ENCODE data around the gene ANO2.

Gene ANO2

GRCh38 chr12:5904969-5905368 is 40.1 kb downstream of the ANO2 start:
- Histone ChIP-seq H2BK12ac (ENCODE audit: low read length in 2 of 2) (no peak overlapping the region), H3K4me3 (ENCODE audit: insufficient read depth in 1 of 2, low read depth in 1 of 2, low read length in 2 of 2) (no peak overlapping the region), H3K27me3 (ENCODE audit: control insufficient read depth in 1 of 2, insufficient read depth in 1 of 2, low read length in 2 of 2) (peaks cover 38 to 44% of the 10 kb centered on the region in 2 experiments), H2BK120ac (ENCODE audit: low read depth, low read length) (no peak overlapping the region), H3K18ac (ENCODE audit: low read depth in 1 of 2, low read length in 2 of 2) (no peak overlapping the region), H3K9ac (ENCODE audit: low read length) (no peak overlapping the region), H3K14ac (ENCODE audit: low read length in 2 of 2) (no peak overlapping the region), H3K23ac (ENCODE audit: low read length in 2 of 2) (no peak overlapping the region), H2BK15ac (ENCODE audit: low read depth, poor library complexity, severe bottlenecking) (no peak overlapping the region), H3K79me1 (replicated peaks; ENCODE audit: low read length, poor library complexity, severe bottlenecking) (no peaks in the 10 kb centered on the region), H3K27ac (ENCODE audit: low read length, poor library complexity, severe bottlenecking) (no peak overlapping the region), H2BK5ac (ENCODE audit: low read depth, low read length, poor library complexity, severe bottlenecking) (no peak overlapping the region), H3K36me3 (ENCODE audit: control insufficient read depth in 1 of 2, insufficient read depth in 2 of 2, low read depth in 1 of 2, low read length in 2 of 2) (no peaks in the 10 kb centered on the region), H3K4me2 (ENCODE audit: low read length, poor library complexity, severe bottlenecking) (no peak overlapping the region), H3K9me3 (ENCODE audit: control insufficient read depth, low read length) (peaks cover 3% of the 10 kb centered on the region), H2AFZ (ENCODE audit: low read depth, low read length) (no peak overlapping the region), H4K91ac (ENCODE audit: low read length) (no peak overlapping the region), H3K4me1 (ENCODE audit: control insufficient read depth, insufficient read depth, low read depth, low read length) (no peaks in the 10 kb centered on the region), H4K8ac (ENCODE audit: low read length) (no peak overlapping the region), H3K4ac (ENCODE audit: low read depth in 1 of 2, low read length in 2 of 2) (no peak overlapping the region), H2AK5ac (ENCODE audit: low read length, severe bottlenecking) (no peak overlapping the region)
- DNase-seq: no peak
- 90% methylated on average over 5 of the region's 6 CpGs for WGBS

GRCh38 chr12:5904441-5904840 is 40.6 kb downstream of the ANO2 start:
- Histone ChIP-seq H2BK12ac (ENCODE audit: low read length in 2 of 2) (no peak overlapping the region), H3K9me3 (ENCODE audit: control insufficient read depth, low read length) (peaks cover 3% of the 10 kb centered on the region), H3K36me3 (ENCODE audit: control insufficient read depth in 1 of 2, insufficient read depth in 2 of 2, low read depth in 1 of 2, low read length in 2 of 2) (no peaks in the 10 kb centered on the region), H2AFZ (ENCODE audit: low read depth, low read length) (no peak overlapping the region), H3K4me2 (ENCODE audit: low read length, poor library complexity, severe bottlenecking) (no peak overlapping the region), H4K8ac (ENCODE audit: low read length) (no peak overlapping the region), H3K4me1 (ENCODE audit: control insufficient read depth, insufficient read depth, low read depth, low read length) (no peaks in the 10 kb centered on the region), H3K14ac (ENCODE audit: low read length in 2 of 2) (no peak overlapping the region), H3K4ac (ENCODE audit: low read depth in 1 of 2, low read length in 2 of 2) (no peak overlapping the region), H2BK5ac (ENCODE audit: low read depth, low read length, poor library complexity, severe bottlenecking) (no peak overlapping the region), H3K9ac (ENCODE audit: low read length) (no peak overlapping the region), H3K18ac (ENCODE audit: low read depth in 1 of 2, low read length in 2 of 2) (no peak overlapping the region), H4K91ac (ENCODE audit: low read length) (no peak overlapping the region), H3K27ac (ENCODE audit: low read length, poor library complexity, severe bottlenecking) (no peak overlapping the region), H3K27me3 (ENCODE audit: control insufficient read depth in 1 of 2, insufficient read depth in 1 of 2, low read length in 2 of 2) (peaks cover 36 to 44% of the 10 kb centered on the region in 2 experiments), H3K79me1 (replicated peaks; ENCODE audit: low read length, poor library complexity, severe bottlenecking) (no peaks in the 10 kb centered on the region), H2BK120ac (ENCODE audit: low read depth, low read length) (no peak overlapping the region), H3K23ac (ENCODE audit: low read length in 2 of 2) (no peak overlapping the region), H2AK5ac (ENCODE audit: low read length, severe bottlenecking) (no peak overlapping the region), H3K4me3 (ENCODE audit: insufficient read depth in 1 of 2, low read depth in 1 of 2, low read length in 2 of 2) (no peak overlapping the region), H2BK15ac (ENCODE audit: low read depth, poor library complexity, severe bottlenecking) (no peak overlapping the region)
- 78% methylated on average over 11 of the region's 11 CpGs for WGBS
- DNase-seq: no peak

GRCh38 chr12:5902736-5903135 is 42.3 kb downstream of the ANO2 start:
- H2BK15ac ChIP-seq (ENCODE audit: low read depth, poor library complexity, severe bottlenecking): no peak overlapping the region
- H4K8ac ChIP-seq (ENCODE audit: low read length): no peak overlapping the region
- H2AK5ac ChIP-seq (ENCODE audit: low read length, severe bottlenecking): no peak overlapping the region
- no peak overlapping the region for H3K18ac ChIP-seq (ENCODE audit: low read depth in 1 of 2, low read length in 2 of 2)
- WGBS: 98% methylated on average over 2 of the region's 2 CpGs
- H3K14ac ChIP-seq (ENCODE audit: low read length in 2 of 2): no peak overlapping the region
- peaks cover 2% of the 10 kb centered on the region for H3K9me3 ChIP-seq (ENCODE audit: control insufficient read depth, low read length)
- H2BK5ac ChIP-seq (ENCODE audit: low read depth, low read length, poor library complexity, severe bottlenecking): no peak overlapping the region
- peaks cover 29 to 37% of the 10 kb centered on the region in 2 experiments for H3K27me3 ChIP-seq (ENCODE audit: control insufficient read depth in 1 of 2, insufficient read depth in 1 of 2, low read length in 2 of 2)
- H4K91ac ChIP-seq (ENCODE audit: low read length): no peak overlapping the region
- H3K4me1 ChIP-seq (ENCODE audit: control insufficient read depth, insufficient read depth, low read depth, low read length): no peaks in the 10 kb centered on the region
- H2AFZ ChIP-seq (ENCODE audit: low read depth, low read length): no peak overlapping the region
- H2BK120ac ChIP-seq (ENCODE audit: low read depth, low read length): no peak overlapping the region
- H2BK12ac ChIP-seq (ENCODE audit: low read length in 2 of 2): no peak overlapping the region
- H3K79me1 ChIP-seq (replicated peaks; ENCODE audit: low read length, poor library complexity, severe bottlenecking): no peaks in the 10 kb centered on the region
- H3K23ac ChIP-seq (ENCODE audit: low read length in 2 of 2): no peak overlapping the region
- H3K9ac ChIP-seq (ENCODE audit: low read length): no peak overlapping the region
- no peak overlapping the region for H3K4me2 ChIP-seq (ENCODE audit: low read length, poor library complexity, severe bottlenecking)
- no peak overlapping the region for H3K4me3 ChIP-seq (ENCODE audit: insufficient read depth in 1 of 2, low read depth in 1 of 2, low read length in 2 of 2)
- DNase-seq: no peak
- no peaks in the 10 kb centered on the region for H3K36me3 ChIP-seq (ENCODE audit: control insufficient read depth in 1 of 2, insufficient read depth in 2 of 2, low read depth in 1 of 2, low read length in 2 of 2)
- H3K4ac ChIP-seq (ENCODE audit: low read depth in 1 of 2, low read length in 2 of 2): no peak overlapping the region
- H3K27ac ChIP-seq (ENCODE audit: low read length, poor library complexity, severe bottlenecking): no peak overlapping the region

GRCh38 chr12:5901416-5901815 is 43.6 kb downstream of the ANO2 start:
- H3K79me1 ChIP-seq (replicated peaks; ENCODE audit: low read length, poor library complexity, severe bottlenecking): no peaks in the 10 kb centered on the region
- H3K27me3 ChIP-seq (ENCODE audit: control insufficient read depth in 1 of 2, insufficient read depth in 1 of 2, low read length in 2 of 2): peaks cover 29 to 35% of the 10 kb centered on the region in 2 experiments

More at GRCh38 chr12:5901416-5901815, 43.6 kb downstream of the ANO2 start:
- no peaks in the 10 kb centered on the region for H3K36me3 ChIP-seq (ENCODE audit: control insufficient read depth in 1 of 2, insufficient read depth in 2 of 2, low read depth in 1 of 2, low read length in 2 of 2)
- no peak overlapping the region for H2BK15ac ChIP-seq (ENCODE audit: low read depth, poor library complexity, severe bottlenecking)
- no peak overlapping the region for H2AFZ ChIP-seq (ENCODE audit: low read depth, low read length)
- H3K4ac ChIP-seq (ENCODE audit: low read depth in 1 of 2, low read length in 2 of 2): no peak overlapping the region
- H2AK5ac ChIP-seq (ENCODE audit: low read length, severe bottlenecking): no peak overlapping the region
- no peak overlapping the region for H3K23ac ChIP-seq (ENCODE audit: low read length in 2 of 2)
- H4K8ac ChIP-seq (ENCODE audit: low read length): no peak overlapping the region
- no peak overlapping the region for H2BK5ac ChIP-seq (ENCODE audit: low read depth, low read length, poor library complexity, severe bottlenecking)
- H3K27ac ChIP-seq (ENCODE audit: low read length, poor library complexity, severe bottlenecking): no peak overlapping the region
- no peaks in the 10 kb centered on the region for H3K9me3 ChIP-seq (ENCODE audit: control insufficient read depth, low read length)
- 89% methylated on average over 6 of the region's 6 CpGs for WGBS
- H2BK120ac ChIP-seq (ENCODE audit: low read depth, low read length): no peak overlapping the region
- H3K4me3 ChIP-seq (ENCODE audit: insufficient read depth in 1 of 2, low read depth in 1 of 2, low read length in 2 of 2): no peak overlapping the region
- H4K91ac ChIP-seq (ENCODE audit: low read length): no peak overlapping the region
- DNase-seq: no peak
- no peak overlapping the region for H3K9ac ChIP-seq (ENCODE audit: low read length)
- no peaks in the 10 kb centered on the region for H3K4me1 ChIP-seq (ENCODE audit: control insufficient read depth, insufficient read depth, low read depth, low read length)
- H2BK12ac ChIP-seq (ENCODE audit: low read length in 2 of 2): no peak overlapping the region
- H3K4me2 ChIP-seq (ENCODE audit: low read length, poor library complexity, severe bottlenecking): no peak overlapping the region
- H3K18ac ChIP-seq (ENCODE audit: low read depth in 1 of 2, low read length in 2 of 2): no peak overlapping the region
- no peak overlapping the region for H3K14ac ChIP-seq (ENCODE audit: low read length in 2 of 2)

Data from mesenchymal stem cell (in vitro differentiated cells and primary cell).